ENCODE results near the gene PNCK. TPM values are rescaled to one million over a fixed set of nuclear protein-coding genes. Genes with fewer than 3 reads are reported as not detected.
A peak's percentile ranks its signal among the peaks of the same experiment; 100 is the strongest.

Gene PNCK
- total RNA-seq, 1 donor from 2014 or later = 1.4 TPM

- intact Hi-C loops (cut with DNase I) = no loop called here
- H3K4me1 ChIP-seq = no peaks in the 10 kb centered on the region
- H3K36me3 ChIP-seq = no peaks in the 10 kb centered on the region
- no peaks in the 10 kb centered on the region for H3K27me3 ChIP-seq
- DNase-seq (ENCODE audit: low spot score in 2 of 2) = no peak
- H3K9me3 ChIP-seq = no peaks in the 10 kb centered on the region
- no peak for TF ChIP-seq CTCF (IDR thresholded peaks at IDR 0.05)
- H3K4me3 ChIP-seq = no peak overlapping the region
- no peak overlapping the region for H3K27ac ChIP-seq
Measured at GRCh38 chrX:153640045-153640686, 33.4 kb downstream of the PNCK start.

- DNase-seq (ENCODE audit: low spot score in 2 of 2) = no peak
- Histone ChIP-seq H3K36me3 (no peaks in the 10 kb centered on the region), H3K27me3 (no peaks in the 10 kb centered on the region), H3K4me3 (no peak overlapping the region), H3K9me3 (no peaks in the 10 kb centered on the region), H3K27ac (no peak overlapping the region), H3K4me1 (no peaks in the 10 kb centered on the region)
- no peak for TF ChIP-seq CTCF (IDR thresholded peaks at IDR 0.05)
- intact Hi-C loops (cut with DNase I) = no loop called here
Measured at GRCh38 chrX:153639177-153640044, 34.2 kb downstream of the PNCK start.

- no peak for DNase-seq (ENCODE audit: low spot score in 2 of 2)
- H3K36me3 ChIP-seq = no peaks in the 10 kb centered on the region
- no peak overlapping the region for H3K27ac ChIP-seq
- no peak overlapping the region for H3K4me3 ChIP-seq
- intact Hi-C loops (cut with DNase I) = no loop called here
- no peaks in the 10 kb centered on the region for H3K4me1 ChIP-seq
- H3K27me3 ChIP-seq = no peaks in the 10 kb centered on the region
- H3K9me3 ChIP-seq = no peaks in the 10 kb centered on the region
- TF ChIP-seq CTCF (IDR thresholded peaks at IDR 0.05) = no peak
Measured at GRCh38 chrX:153638436-153639176, 35.0 kb downstream of the PNCK start.

GRCh38 chrX:153638041-153638371 is 35.6 kb downstream of the PNCK start:
- no peaks in the 10 kb centered on the region for H3K9me3 ChIP-seq
- no peaks in the 10 kb centered on the region for H3K36me3 ChIP-seq
- no peaks in the 10 kb centered on the region for H3K4me1 ChIP-seq
- no peak for TF ChIP-seq CTCF (IDR thresholded peaks at IDR 0.05)
- H3K27me3 ChIP-seq = no peaks in the 10 kb centered on the region
- no peak overlapping the region for H3K4me3 ChIP-seq
- intact Hi-C loops (cut with DNase I) = no loop called here
- no peak for DNase-seq (ENCODE audit: low spot score in 2 of 2)
- H3K27ac ChIP-seq = no peak overlapping the region

GRCh38 chrX:153637121-153638040 is 36.2 kb downstream of the PNCK start:
- no peak for TF ChIP-seq CTCF (IDR thresholded peaks at IDR 0.05)
- Histone ChIP-seq H3K4me1 (no peaks in the 10 kb centered on the region), H3K9me3 (no peaks in the 10 kb centered on the region), H3K36me3 (no peaks in the 10 kb centered on the region), H3K27ac (no peak overlapping the region), H3K27me3 (peaks cover 4% of the 10 kb centered on the region), H3K4me3 (no peak overlapping the region)
- DNase-seq (ENCODE audit: low spot score in 2 of 2) = peak in 1 of 2 donors; percentile 43
- intact Hi-C loops (cut with DNase I) = no loop called here

All from ascending aorta (tissue), 2 donors.